Mucosa of gallbladder (tissue), 1 donor: ENCODE results near the gene CDK5RAP2. TPM values are rescaled to one million over a fixed set of nuclear protein-coding genes. Genes with fewer than 3 reads are reported as not detected.
"Not testable (repeated sequence)": the region's sequence is repeated elsewhere in the genome, so short reads cannot be mapped to it uniquely, and the experiment has no call there.

Experiments used
- DNase-seq: peaks from one replicate; pipeline ENCODE4 v3.0.0-alpha.2; 2020; ENCODE audit warnings: low spot score
- total RNA-seq: library from RNA; stranded (reverse); gene quantifications from one replicate; pipeline ENCODE4 v1.2.1, GENCODE V29; 2021
- donor health status: DM: no; HTN: no; CAD: no.

CDK5RAP2 gene
- total RNA-seq, 1 donor from 2014 or later = 43.3 TPM

DNA sequence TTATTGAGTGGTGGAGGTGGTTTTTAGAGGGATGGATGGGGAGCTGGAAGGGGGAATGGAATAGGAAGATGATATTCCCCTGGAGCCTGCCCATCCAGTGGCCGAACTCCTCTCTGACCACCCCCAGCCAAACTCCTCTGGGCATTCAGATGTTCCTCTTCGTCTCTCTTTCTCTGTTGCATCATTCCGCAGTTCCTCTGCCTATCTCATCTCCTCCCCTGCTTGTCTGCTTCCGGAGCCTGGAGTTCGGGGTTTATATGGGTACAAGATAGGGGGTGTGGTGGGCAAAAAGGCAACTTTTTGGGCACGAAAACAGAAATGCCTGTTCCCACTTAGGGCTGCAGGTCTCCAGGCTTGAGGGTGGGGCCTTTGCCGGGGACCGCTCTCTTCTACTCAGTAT lies 12.2 kb upstream of the CDK5RAP2 start:
- no peak for DNase-seq

DNA sequence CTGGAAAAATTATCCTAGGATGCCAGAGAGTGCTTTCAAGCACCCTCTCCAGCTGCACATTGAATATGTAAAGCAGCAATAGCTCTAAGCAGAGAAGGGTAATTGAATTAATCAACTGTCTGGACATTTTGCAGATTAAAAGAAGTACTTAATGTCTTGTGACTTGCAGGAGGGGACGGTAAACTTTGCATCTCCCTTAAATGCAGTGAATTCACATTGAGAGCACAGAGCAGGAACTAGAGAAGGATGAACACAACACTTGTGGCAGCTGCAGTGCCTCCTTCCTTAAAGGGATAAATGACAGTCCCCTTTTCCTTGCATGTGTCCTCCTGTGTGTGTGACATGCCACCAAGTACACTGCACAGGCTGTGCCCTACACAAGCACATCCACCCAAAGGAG lies 7.4 kb upstream of the CDK5RAP2 start:
- no peak for DNase-seq

DNA sequence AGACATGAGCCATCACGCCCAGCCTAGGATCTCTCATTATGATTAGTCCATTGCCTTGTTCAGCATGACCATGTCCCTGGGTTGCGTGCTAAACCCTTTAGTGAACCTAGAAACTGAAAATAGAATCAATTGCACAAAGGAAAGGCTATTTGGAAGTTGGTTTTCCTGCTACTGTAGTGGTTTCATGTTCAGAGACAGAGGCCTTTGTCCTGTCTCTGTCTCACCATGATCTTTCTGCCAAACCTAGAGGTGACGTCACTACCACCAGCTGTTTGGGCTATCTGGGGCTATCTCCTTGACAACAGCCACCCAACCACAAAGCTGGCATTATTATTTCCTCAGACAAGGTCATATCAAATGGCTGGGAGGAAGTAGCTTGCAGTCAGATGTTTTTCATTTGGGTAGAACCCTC lies 4.0 kb upstream of the CDK5RAP2 start:
- peak; percentile 43 for DNase-seq

DNA sequence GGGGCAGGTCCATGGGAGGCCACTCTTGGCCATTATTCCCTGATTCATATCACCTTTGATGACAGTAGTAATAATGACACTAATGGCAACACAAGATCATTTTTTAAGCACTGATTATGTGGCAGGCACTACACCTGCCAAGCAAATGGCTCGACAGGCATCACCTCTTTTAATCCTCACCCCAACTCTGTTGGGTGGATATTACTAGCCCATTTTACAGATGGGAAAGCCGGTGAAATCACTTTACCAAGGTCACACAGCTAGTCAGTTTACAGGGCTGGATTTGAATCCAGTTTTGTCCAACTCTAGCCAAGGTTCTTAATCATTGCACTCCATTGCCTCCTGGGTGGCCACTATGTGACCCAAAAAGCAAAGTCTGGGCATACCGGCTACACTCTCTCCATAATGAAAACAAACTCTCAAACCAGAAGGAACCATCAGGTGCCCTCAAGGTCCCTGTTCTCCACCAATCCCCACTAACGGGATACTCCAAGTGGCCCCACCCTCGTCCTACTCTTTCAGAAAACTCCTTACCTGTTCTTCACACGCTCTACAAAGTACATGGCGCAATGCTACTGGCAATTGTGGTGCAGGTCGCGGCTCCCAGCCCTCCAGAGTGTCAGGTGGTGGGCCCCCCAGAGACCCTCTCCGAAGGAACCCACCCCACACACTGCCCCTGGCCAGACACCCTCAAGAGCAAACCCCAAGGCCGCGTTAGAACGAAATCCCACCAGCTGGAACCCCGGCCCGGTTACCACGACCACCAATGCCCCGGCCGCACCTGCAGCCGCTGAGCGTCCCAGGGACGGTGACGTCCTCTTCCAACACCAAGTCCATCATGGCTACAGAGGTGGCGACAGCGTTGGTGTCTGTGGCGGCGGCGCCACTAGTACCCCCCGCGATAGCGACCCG lies 572 bp downstream of the CDK5RAP2 start:
- no peak for DNase-seq

DNA sequence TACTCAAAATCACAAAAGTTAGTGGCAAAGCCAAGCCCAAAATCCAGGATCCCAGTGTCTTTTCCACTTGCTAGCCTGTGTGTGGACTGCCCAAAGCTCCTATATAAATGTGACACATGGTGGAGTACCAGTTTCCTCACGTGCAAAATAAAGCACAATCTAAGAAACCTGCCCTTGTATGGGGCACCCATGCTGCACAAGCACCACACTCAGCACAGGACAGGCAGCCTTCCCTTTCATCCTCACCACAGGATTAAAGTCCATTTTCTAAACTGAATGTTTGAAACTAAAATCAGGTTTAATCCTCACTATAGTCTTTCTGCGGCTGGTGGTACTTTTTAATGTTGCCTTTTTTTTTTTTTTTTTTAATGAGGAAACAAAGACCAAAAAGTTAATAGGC lies 5.5 kb downstream of the CDK5RAP2 start:
- DNase-seq = no peak

DNA sequence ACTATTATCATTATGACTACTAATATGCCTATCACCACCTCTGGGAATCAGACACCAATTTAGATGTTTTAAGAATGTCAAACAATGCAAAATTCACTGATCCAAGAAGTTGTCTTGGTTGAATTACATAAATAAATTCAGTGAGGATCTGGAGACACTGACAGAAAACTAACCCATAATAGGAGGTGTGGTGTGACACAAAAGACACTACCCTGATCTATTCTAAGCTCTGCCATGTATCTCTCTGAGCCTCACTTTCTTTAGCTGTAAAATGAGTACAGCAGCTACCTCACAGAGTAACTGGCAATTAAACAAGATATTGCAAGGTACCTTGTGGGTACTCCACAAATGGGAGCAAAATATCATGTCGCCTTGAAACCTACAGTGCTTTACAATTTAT lies 7.5 kb downstream of the CDK5RAP2 start:
- no peak for DNase-seq

DNA sequence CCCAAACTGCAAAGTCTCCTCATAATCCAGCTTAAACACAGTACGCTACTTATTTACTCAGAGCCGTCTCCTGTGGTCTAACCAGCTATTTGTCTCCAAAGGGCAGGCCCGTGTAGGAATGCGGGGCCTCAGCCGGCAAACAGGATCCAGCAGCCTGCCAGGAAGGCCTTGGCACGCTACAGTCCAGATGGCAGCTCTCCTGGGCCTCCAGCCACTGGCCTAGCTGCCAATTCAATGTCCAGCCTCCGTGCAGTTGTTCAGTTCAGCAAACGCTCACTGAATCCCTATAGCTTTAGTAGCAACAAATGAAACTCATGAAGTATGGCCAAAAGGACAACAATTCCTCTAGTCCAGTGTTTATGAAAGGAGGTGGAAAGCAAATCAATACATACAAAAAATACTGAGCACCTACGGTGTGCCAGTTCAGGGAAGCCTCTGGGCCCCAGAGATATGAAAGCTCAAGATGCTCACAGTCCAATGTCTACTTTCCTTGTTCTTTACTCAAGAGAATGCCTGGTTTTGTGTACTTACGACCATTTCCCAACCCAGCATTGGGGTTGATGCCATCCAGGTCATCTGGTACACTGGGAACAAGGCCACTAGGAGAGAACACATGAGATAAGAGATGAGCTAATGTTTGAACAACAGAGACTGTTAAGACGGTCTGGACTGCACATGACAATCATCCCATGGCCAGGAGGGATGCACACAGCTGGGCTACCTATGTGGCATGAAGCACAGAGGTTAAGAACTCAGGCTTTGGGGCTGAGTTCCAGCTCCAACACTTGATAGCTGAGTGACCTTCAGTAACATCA lies 8.3 kb downstream of the CDK5RAP2 start:
- DNase-seq = peak; percentile 57

DNA sequence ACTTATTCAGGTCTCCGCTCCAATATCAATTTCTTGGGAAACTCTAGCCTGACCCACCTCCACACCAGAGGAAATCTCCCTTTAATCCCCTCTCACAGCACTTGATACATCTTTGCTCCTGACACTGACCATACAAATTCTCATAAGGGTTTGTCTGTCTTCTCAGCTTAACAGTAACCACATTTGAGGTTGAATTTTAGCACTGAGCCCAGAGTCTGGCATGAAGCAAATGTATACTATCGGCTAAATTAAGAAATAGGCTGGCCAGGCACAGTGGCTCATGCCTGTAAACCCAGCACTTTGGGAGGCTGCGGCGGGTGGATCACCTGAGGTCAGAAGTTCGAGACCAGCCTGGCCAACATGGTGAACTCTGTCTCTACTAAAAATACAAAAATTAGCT lies 9.7 kb downstream of the CDK5RAP2 start:
- no peak for DNase-seq

DNA sequence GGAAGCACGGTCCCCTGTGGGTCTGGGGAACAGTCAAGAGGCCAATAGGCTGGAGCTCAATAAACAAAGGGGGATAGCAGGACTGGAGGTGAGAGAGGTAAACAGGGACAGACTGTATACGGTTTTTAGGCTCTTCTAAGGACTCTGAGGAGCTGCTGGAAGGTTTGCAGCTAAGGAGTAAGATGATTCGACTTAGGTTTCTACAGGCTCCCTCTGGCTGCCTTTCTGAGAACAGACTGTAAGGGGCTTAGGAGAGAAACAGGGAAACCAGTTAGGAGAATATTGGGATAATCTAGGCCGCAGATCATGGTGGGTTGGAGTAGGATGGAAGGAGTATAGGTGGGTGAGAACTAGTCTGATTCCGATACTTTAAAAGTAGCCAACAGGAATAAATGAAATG lies 10.4 kb downstream of the CDK5RAP2 start:
- no peak for DNase-seq

DNA sequence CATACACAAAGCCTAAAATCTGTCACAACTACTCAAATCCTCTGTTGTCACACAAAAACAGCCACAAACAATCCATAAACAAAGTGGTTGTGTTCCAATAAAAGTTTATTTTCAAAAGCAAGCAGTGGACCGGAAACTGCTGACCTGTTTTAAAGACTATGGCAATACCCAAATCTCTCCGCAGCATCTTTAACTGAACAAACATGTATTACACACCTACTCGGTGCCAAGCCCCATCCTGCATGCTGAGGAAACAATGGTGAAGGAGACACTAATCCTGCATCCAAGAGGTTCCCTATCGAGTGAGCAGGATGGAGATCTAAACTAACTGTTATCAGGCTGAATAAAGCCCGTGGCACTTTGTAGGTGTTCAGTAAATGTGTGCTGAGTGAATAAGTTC lies 11.2 kb downstream of the CDK5RAP2 start:
- no peak for DNase-seq

DNA sequence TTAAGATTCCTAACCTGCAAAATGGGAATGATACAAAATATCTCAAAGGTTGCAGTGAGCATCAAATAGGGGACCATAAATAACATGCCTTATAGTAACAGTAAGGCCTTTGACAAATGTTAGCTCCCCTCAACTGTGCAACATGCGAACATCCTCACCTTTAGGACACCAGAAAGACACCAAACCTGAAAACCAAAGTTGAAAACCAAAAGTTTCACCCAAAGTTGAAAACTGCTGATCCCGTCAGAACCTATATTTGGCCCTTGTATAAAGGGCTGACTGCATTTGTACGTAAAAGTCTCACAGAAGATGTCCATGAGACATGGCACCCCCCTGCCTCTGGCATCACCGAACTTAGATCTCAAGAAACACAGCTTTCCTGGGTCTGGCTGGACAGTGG lies 12.1 kb downstream of the CDK5RAP2 start:
- no peak for DNase-seq

DNA sequence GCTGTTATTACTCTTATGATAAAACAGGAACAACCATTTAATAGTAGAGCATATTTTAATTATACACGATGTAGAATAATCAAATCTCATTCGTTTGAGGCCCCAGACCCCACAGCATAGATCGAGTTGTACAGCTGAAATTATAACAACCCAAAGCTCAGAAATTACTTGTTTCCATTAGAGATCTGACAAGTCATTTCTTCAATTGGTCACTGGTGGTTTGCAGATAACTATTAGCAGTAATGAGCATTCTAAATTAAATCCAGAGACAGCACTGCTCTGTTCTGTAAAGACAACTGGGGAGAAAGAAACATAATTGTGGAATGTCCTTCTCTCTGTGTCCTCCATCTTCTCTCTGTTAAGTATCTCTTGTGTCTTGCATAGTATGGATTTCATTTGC lies 12.9 kb downstream of the CDK5RAP2 start:
- DNase-seq = no peak

DNA sequence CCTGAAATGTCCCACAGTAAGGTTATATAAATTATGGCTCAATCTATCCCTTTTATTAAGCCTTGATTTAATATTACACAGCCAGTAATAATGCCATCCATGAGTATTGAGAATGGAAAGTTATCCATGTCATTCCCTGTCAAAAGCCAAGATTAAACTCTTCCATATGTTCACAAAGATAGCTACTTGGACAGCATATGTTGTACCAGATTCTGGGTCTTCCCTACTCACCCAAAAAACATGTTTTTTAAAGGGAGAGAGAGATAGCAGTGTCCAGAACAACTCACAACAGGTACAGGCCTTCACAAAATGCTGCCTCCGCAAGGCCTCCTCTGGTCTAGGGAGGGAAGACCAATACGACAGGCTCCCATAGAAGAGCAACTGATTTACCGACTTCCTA lies 15.4 kb downstream of the CDK5RAP2 start:
- no peak for DNase-seq

DNA sequence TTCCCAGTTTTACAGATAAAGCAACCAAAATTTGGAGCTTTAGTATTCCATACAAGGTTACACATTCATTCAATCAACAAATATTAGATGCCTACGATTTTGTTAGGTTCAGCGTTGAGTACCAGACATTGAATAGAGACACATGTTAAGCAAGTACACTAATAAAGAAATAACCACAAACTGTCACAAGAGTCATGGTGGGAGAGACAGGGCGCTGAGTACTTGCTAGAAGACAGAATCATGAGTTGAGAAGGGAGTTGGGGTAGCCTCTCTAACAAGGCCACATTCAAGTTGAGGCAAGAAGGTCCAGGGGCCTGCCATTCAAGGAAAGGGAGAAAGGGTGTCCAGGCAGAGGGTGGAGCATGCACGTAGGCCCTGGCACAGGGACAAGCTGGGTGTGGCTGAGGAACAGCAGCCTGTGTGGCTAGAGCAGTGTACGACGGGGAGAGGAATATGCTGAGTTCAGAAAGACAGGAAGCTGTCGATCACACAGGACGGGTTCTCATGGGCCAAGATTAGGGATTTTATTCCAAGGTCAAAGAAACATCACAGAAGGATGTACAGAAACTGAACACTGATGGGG lies 17.0 kb downstream of the CDK5RAP2 start:
- DNase-seq = no peak

DNA sequence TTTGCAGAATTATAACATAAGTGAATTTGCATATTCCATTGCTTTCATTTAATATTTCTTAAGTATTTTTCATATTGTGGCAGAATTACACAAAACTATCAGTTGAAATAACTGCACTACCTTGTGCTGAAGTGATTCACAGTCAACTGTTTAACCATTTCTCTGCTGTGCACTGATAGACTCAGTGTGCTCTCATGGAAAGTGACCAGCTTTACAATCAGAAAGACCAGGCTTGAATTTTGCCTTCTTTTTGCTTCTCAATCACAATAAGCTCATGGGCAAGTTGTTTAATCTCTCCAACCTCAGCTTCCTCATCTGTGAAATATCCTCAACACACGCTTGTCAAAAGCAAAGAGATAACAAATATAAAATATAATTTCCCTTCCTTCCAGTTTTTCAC lies 18.3 kb downstream of the CDK5RAP2 start:
- DNase-seq = no peak

DNA sequence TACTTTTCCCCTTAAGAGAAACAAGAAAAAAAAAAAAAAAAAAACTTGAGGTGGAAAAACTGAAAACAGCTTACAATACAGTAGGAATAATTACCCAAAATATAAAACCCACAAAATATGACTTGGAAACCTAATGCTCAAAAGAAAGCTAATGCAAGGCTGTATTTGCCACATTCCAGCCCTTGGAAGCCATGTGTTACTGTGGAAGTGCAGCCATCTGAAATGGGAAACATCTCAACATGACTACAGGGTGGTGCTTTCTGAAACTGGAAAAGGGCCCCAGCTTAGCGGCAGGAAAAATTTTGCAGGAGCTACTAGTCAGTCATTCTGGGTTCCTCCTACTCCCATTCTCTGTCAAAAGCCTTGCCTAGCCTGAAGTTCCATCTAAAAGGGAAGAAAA lies 20.4 kb downstream of the CDK5RAP2 start:
- DNase-seq = no peak

DNA sequence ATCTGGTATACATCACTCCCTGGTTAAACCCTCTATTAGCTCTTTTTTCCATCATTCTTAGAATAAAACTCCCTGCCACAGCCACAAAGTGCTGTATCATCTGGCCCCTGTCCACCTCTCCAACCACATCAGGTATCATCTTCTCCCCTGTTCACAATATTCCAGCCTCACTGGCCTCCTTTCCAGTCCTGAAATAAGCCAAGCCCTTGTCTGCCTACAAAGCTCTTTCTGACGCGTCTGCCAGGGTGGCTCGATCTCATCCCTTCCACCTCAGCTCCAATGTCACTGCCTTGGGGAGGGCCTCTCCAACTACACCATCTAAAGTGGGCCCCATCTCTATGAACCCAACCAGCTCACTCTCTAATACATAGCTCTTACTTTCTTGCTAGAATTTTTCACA lies 21.5 kb downstream of the CDK5RAP2 start:
- DNase-seq = no peak

DNA sequence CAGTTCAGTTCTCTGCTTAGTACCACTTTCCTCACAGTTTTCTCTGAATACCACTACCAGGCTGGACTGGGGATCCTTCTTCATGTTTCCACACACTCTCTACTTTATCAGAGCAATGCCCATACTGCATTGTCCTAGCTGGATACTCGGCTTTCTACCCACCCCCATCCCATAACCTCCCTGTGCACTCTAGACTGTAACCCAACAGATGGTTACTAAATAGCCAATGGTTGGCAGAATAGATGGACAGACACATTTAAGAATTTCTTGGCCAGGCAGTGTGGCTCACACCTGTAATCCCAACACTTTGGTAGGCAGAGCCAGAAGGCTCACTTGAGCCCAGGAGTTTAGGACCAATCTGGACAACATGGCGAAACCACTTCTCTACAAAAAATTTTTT lies 22.8 kb downstream of the CDK5RAP2 start:
- DNase-seq = no peak

DNA sequence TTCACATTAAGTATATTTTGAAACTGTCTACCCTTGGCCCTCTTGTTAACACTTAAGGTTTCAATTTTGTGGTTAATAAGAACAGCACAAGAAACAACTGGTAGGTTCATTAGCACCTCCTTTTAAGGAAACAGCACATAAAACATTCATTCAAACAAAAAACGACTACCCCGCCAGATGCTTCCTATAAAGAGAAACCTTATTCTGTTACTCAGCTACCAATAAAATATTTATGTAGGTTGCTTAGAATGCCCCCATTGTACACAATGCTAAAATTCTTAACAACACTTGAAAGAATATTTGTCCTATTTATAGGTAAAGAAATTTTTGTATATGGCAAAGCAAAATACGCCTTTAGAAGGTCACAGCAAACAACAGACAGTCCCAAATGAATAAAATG lies 23.2 kb downstream of the CDK5RAP2 start:
- DNase-seq = no peak

DNA sequence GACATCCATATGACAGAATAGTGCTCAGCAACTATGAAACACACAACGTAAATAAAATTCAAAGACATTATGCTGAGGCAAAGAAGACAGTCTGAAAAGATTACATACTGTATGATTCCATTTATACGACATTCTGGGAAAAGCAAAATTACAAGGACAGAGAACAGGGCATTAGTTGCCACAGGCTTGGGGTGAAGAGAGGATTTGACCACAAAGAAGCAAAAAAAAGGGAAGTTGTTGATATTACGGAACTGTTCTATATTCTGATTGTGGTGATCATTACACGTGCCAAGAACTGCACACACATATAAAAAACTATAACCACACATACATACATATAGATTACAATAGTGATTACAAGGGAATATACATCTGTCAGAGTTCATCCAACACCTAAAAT lies 24.1 kb downstream of the CDK5RAP2 start:
- no peak for DNase-seq

DNA sequence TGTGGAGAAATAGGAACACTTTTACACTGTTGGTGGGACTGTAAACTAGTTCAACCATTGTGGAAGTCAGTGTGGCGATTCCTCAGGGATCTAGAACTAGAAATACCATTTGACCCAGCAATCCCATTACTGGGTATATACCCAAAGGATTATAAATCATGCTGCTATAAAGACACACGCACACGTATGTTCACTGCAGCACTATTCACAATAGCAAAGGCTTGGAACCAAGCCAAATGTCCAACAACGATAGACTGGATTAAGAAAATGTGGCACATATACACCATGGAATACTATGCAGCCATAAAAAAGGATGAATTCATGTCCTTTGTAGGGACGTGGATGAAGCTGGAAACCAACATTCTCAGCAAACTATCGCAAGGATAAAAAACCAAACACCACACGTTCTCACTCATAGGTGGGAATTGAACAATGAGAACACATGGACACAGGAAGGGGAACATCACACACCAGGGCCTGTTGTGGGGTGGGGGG lies 27.7 kb downstream of the CDK5RAP2 start:
- not testable (repeated sequence) for DNase-seq
